GM18505 (cell line): ENCODE data around the gene GADD45GIP1.
"Not testable (repeated sequence)": the region's sequence is repeated elsewhere in the genome, so short reads cannot be mapped to it uniquely, and the experiment has no call there.

Experiments used
- ATAC-seq: cut with Tn5 transposase; IDR thresholded peaks from one replicate; pipeline ENCODE4 v1.9.1; 2021; ENCODE audit not compliant: unreplicated experiment
- POLR2A ChIP-seq: IDR thresholded peaks from 4 replicates; pipeline ENCODE4 v1.6.1; 2011; ENCODE audit warnings: borderline replicate concordance; ENCODE audit not compliant: insufficient read depth, insufficient read length; ENCODE audit errors: extremely low read depth

GADD45GIP1 gene

DNA sequence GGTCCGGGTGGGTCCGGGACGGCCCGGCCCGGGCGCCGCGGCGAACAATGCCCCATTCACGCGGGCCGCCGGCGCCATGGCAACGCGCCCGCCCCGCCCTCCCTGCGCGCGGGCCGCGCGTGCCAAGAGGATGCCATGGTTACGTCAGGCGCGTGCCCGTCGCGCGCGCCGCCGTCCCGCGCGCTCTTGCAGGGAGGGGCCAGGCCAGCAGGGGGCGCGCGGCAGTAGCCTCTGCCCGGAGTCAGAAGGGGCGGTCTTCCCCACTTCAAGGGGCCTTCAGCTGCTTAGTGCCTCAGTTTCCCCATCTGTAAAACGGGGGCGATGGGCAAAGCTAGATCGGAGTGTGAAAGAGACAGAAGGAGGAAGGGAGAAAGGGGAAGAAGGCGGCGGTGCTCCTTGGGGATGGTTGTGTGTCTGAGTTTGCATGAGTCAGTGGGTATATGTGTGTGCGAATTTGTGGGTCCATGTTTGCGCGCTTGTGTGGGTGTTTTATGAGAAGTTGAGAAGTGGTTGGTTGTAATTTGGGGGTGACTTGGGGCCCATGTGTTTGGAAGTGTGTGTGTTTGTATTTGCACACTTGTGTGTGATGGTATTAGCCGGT, 26.6 kb upstream of the GADD45GIP1 start:
- TF ChIP-seq POLR2A: no peak
- ATAC-seq: peak; percentile 73

GRCh38 chr19:12983091-12983490, 26.1 kb upstream of the GADD45GIP1 start:
- no peak for TF ChIP-seq POLR2A
- no peak for ATAC-seq

GRCh38 chr19:12982648-12983047, 25.6 kb upstream of the GADD45GIP1 start:
- no peak for TF ChIP-seq POLR2A
- no peak for ATAC-seq

DNA sequence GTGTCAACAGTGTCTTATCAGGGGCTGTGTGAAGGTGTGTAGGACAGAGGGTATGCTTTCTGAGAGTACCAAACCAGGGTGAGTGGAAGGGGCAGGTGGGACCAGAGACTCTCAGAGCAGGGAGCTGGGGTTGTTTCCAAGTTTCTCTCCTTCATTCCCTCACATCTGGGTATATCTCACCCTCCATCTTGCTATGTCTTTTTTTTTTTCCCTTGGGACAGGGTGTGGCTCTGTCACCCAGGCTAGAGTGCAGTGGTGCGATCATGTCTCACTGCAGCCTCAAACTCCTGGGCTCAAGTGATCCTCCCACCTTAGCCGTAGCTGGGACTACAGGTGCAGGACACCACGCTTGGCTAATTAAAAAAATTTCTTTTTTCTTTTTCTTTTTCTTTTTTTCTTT, 23.0 kb upstream of the GADD45GIP1 start:
- no peak for TF ChIP-seq POLR2A
- ATAC-seq: no peak

DNA sequence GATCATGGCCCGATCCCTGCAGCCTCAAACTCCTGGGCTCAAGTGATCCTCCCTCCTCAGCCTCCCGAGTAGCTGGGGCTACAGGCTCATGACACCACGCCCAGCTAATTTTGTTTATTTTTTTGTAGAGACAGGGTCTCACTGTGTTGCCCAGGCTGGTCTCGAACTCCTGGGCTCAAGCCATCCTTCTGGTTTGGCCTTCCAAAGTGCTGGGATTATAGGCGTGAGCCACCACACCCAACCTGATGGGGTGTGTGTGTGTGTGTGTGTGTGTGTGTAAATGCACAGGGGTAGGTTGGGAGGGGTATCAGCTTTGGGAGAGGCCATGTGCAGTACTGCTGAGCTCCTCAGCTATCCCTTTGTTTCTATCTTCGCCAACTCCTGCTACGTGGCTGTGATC, 19.1 kb upstream of the GADD45GIP1 start:
- ATAC-seq: not testable (repeated sequence)

DNA sequence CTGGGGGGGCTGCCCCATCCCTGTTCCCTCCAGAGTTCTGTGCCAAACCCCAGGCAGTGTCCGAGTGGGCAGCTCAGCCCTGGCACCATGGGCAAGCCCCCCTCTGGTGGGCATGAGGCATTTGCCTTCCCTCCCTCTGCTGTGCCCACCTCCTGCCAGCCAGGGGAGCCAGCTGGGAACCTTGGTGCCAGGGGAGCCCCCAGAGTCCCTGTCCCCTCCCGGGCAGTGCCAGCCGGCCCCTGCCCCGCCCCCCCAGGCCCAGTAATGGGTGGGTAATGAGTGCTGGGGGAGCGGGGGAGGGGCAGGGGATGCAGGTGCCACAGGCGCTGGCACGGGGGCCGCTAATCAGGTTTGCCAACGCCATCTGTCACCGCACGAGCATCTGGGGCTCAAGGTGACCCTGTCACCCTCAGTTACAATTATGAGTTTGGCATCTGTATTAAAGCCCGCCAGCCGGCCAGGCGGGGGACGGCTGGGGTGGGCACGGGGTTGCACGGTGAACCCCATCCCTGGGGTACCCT, 18.3 kb upstream of the GADD45GIP1 start:
- no peak for ATAC-seq
- no peak for TF ChIP-seq POLR2A

DNA sequence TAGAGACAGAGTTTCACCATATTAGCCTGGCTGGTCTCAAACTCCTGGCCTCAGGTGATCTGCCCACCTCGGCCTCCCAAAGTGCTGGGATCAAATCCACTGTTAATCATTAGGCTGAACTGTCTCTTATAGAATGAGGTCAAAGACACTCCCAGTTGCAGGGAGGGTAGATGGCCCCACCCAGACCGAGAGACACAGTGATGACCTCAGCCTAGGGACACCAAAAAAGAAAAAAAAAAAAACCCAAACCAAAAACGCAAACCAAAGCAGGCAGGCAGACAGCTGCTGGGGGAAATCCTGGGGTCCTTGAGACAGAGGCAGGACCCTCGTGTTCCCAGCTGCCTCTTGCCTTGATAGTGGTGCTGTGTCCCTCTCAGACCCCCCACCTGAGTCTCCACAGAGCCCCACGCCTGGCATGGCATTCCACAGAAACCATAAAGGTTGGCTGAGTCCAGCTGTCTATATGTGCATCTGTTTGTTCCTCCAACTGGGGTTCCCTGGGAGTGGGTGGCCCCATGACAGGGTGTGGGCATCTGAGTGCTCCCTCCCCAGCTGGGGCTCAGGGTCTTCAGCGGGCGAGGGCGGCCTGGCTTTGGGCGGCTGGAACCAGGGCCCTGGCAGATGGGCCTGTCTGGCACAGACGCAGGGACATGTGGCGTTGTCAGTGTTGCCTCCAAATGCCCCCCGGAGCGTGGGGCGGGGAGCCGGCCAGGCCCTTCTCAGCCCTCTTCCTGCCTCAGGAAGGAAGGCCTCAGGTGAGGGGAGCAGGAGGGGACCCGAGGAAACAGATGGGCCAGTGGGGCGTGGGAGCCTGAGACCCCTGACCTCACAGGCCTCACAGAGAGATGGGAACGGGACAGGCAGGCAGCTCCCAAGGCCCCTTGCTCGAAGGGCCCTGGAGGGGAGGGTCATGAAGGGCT, 17.5 kb upstream of the GADD45GIP1 start:
- ATAC-seq: no peak
- no peak for TF ChIP-seq POLR2A

- TF ChIP-seq POLR2A: no peak
Measured at GRCh38 chr19:12973236-12973635, 16.2 kb upstream of the GADD45GIP1 start.

DNA sequence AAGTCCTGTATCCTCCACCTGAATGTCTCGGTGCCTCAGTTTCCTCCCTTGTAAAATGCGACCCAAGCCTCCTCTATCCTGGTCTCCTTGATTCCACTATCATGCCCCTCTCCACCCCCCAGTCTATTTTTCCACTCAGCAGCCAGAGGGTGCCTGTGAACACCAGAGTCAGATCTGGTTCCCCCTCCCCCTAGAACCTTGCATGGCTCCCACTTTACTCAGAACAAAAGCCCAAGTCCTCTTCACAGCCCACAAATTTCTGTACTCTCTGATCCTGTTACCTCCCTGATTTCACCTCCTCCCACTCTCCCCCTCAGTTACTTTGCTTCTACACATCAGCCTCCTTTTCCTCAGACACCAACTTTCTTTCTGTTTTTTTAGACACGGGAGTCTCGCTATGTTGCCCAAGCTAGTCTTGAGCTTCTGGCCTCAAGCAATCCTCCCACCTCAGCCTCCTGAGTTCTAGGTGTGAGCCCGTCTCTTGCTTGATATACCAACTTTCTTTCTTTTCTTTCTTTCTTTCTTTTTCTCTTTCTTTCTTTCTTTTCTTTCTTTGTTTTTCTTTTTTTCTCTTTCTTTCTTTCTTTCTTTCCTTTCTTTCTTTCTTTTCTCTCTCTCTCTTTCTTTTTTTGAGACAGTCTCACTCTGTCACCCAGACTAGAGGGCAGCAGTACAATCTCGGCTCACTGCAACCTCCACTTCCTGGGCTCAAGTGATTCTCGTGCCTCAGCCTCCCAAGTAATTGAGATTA, 13.2 kb upstream of the GADD45GIP1 start:
- TF ChIP-seq POLR2A: no peak
- ATAC-seq: no peak

More at GRCh38 chr19:12973236-12973635, 16.2 kb upstream of the GADD45GIP1 start:
- no peak for ATAC-seq

- TF ChIP-seq POLR2A: no peak
- ATAC-seq: no peak
Measured at GRCh38 chr19:12969292-12969988, 12.4 kb upstream of the GADD45GIP1 start, which contains the start of gene DAND5. Gene DAND5, plus strand, starts transcription at chr19:12969576. Its CDS starts 85 bp downstream, at chr19:12969661.

- TF ChIP-seq POLR2A: no peak
- no peak for ATAC-seq
Measured at GRCh38 chr19:12967907-12968306, 10.9 kb upstream of the GADD45GIP1 start.

- no peak for ATAC-seq
Measured at GRCh38 chr19:12965812-12966135, 8.8 kb upstream of the GADD45GIP1 start.

More at GRCh38 chr19:12965812-12966135, 8.8 kb upstream of the GADD45GIP1 start:
- no peak for TF ChIP-seq POLR2A
